NCI-H2227 (cell line): ENCODE results near the gene ATP9A.
"Not testable (repeated sequence)": the region's sequence is repeated elsewhere in the genome, so short reads cannot be mapped to it uniquely, and the experiment has no call there.

Experiments used
- DNase-seq: peaks from one replicate; lab custom pipeline; 2025; ENCODE audit not compliant: unreplicated experiment; lab: John Stamatoyannopoulos, UW

The ATP9A gene

GRCh38 chr20:51661609-51662178 lies 106.5 kb downstream of the ATP9A start:
- DNase-seq = no peak

- DNase-seq = no peak
These were observed 107.2 kb downstream of the ATP9A start for GRCh38 chr20:51660672-51661608.

- no peak for DNase-seq
These were observed 108.6 kb downstream of the ATP9A start for GRCh38 chr20:51659491-51660050.

- no peak for DNase-seq
These were observed 111.4 kb downstream of the ATP9A start for GRCh38 chr20:51656726-51657260.

GRCh38 chr20:51656089-51656488 lies 112.1 kb downstream of the ATP9A start:
- DNase-seq = not testable (repeated sequence)

- no peak for DNase-seq
These were observed 113.7 kb downstream of the ATP9A start for GRCh38 chr20:51654495-51654894.

GRCh38 chr20:51654060-51654459 lies 114.1 kb downstream of the ATP9A start:
- no peak for DNase-seq

GRCh38 chr20:51653226-51653625 lies 115.0 kb downstream of the ATP9A start:
- DNase-seq = no peak

- no peak for DNase-seq
These were observed 116.2 kb downstream of the ATP9A start for GRCh38 chr20:51651921-51652549.

GRCh38 chr20:51650685-51651134 lies 117.5 kb downstream of the ATP9A start:
- no peak for DNase-seq

- DNase-seq = no peak
These were observed 119.6 kb downstream of the ATP9A start for GRCh38 chr20:51648571-51648947.

- DNase-seq = no peak
These were observed 120.3 kb downstream of the ATP9A start for GRCh38 chr20:51647674-51648570.

- not testable (repeated sequence) for DNase-seq
These were observed 124.4 kb downstream of the ATP9A start for GRCh38 chr20:51643810-51644209.

- DNase-seq = no peak
These were observed 124.8 kb downstream of the ATP9A start for GRCh38 chr20:51643390-51643789.

GRCh38 chr20:51641866-51642265 lies 126.3 kb downstream of the ATP9A start:
- DNase-seq = no peak

- no peak for DNase-seq
These were observed 127.4 kb downstream of the ATP9A start for GRCh38 chr20:51640743-51641142.

- peak; percentile 75 for DNase-seq
These were observed 128.9 kb downstream of the ATP9A start for GRCh38 chr20:51639206-51639832.

GRCh38 chr20:51637241-51637640 lies 130.9 kb downstream of the ATP9A start:
- DNase-seq = no peak

- DNase-seq = no peak
These were observed 132.1 kb downstream of the ATP9A start for GRCh38 chr20:51636123-51636522.

GRCh38 chr20:51635680-51636079 lies 132.5 kb downstream of the ATP9A start:
- no peak for DNase-seq
